Effector memory CD8-positive, alpha-beta T cell (primary cell): ENCODE results near the gene ZIK1.

Experiments used
- ATAC-seq: fragments of 150-1000 bp; cut with Tn5 transposase; replicated peaks from 2 replicates; pipeline ENCODE4 v1.10.0; 2021; ENCODE audit warnings: mild to moderate bottlenecking, moderate library complexity
- DNase-seq, 3 experiments: peaks; one replicate each; pipeline ENCODE4 v3.0.0; 2021
- H3K27ac Mint-ChIP-seq, 2 donors: one replicate each; pipeline ENCODE4 v1.8.0; 2022; ENCODE audit warnings: mild to moderate bottlenecking in 2 of 2, mixed read lengths in 2 of 2, moderate library complexity in 2 of 2
- H3K27me3 Mint-ChIP-seq, 2 donors: one replicate each; pipeline ENCODE4 v1.8.0; 2022; ENCODE audit warnings: mixed read lengths in 2 of 2
- H3K36me3 Mint-ChIP-seq: one replicate; pipeline ENCODE4 v1.8.0; 2022; ENCODE audit warnings: mild to moderate bottlenecking, moderate library complexity, mixed read lengths; ENCODE audit not compliant: insufficient read depth
- H3K4me1 Mint-ChIP-seq, 2 donors: one replicate each; pipeline ENCODE4 v1.8.0; 2022; ENCODE audit warnings: low read depth in 2 of 2, mixed read lengths in 2 of 2
- H3K4me3 Mint-ChIP-seq, 2 donors: one replicate each; pipeline ENCODE4 v1.8.0; 2022; ENCODE audit warnings: mild to moderate bottlenecking in 2 of 2, mixed read lengths in 2 of 2, moderate library complexity in 2 of 2
- H3K9me3 Mint-ChIP-seq, 2 donors: one replicate each; pipeline ENCODE4 v1.8.0; 2022; ENCODE audit warnings: mixed read lengths in 2 of 2
- total RNA-seq, 9 experiments: gene quantifications; one replicate each; lab custom pipeline; 2026; lab: John Stamatoyannopoulos, UW

ZIK1 gene
- 7.4 to 21.9 (median 9.2) reads per million in 9 experiments for total RNA-seq

DNA sequence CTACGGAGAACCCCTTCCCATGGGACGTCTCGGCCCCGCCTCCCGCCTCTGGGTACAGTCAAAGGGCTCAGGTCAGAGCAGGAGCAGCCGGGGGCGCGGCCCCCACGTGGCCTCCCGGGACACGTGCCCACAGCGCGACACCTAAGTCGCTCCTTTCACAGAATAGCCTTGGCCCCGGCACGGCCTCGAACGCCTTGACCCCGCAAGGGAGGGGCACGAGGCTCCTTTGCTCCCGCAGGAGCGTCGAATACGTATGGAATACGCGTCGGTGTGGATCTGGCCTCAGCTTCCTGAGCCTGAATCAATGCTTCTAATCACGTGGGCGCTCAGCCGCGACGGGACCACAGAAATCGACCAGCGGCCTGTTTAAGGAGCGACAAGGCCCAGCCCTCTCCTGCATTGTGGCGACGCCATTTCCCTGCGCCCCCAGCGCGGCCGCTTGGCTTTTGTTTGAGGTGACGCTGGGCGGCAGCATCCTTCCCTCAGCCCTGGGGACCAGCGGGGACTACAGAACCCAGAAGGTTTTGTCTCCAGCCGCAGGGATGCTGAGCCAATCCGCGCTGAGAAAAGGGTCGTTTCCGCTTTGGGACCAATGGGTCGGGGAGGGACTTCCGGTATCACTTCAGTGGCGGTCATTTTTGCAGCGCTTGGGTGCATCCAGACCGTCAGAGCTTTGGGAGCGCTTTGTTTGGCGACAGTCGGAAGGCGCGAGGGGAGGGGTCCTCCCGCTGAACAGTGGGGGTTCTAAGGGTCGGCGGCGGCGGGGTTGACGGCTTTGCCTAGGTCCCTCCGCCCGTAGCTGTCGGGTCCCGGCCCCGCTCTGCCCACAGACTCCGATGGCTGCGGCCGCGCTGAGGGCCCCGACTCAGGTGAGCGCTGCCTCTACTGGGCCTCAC is at the start of gene ZIK1:
TSS of gene ZIK1 (plus strand) at position 625 of the 896 bp plus-strand sequence. CDS start at position 837, 212 bp downstream.
- Mint-ChIP-seq H3K9me3 (peaks cover 12 to 38% of the 10 kb centered on the region in 2 donors), H3K4me3 (peak within 1 kb of the TSS; percentile 90 to 92), H3K27me3 (no peaks in the 10 kb centered on the region), H3K36me3 (peaks cover 14% of the 10 kb centered on the region), H3K27ac (peak within 1 kb of the TSS; percentile 76 to 79), H3K4me1 (peaks cover 10 to 11% of the 10 kb centered on the region in 2 donors)
- DNase-seq (peak; percentile 67 to 74 (median 70)), ATAC-seq (peak; percentile 88)

DNA sequence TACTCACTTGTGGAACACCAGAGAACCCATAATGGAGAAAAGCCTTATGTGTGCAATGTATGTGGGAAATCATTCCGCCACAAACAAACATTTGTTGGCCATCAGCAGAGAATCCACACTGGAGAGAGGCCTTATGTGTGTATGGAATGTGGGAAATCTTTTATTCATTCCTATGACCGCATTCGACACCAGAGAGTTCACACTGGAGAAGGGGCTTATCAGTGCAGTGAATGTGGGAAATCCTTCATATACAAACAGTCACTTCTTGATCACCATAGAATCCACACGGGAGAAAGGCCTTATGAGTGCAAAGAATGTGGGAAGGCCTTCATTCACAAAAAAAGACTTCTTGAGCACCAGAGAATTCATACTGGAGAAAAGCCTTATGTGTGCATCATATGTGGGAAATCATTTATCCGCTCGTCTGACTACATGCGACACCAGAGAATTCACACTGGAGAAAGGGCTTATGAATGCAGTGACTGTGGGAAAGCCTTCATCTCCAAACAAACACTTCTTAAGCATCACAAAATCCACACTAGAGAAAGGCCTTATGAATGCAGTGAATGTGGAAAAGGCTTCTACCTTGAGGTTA is 45.9 kb upstream of the ZIK1 start:
- Mint-ChIP-seq H3K4me1 (peaks cover 2 to 10% of the 10 kb centered on the region in 2 donors), H3K9me3 (peaks cover 13 to 36% of the 10 kb centered on the region in 2 donors), H3K27ac (no peak overlapping the region)

GRCh38 chr19:57546513-57546912 is 37.4 kb upstream of the ZIK1 start:
- Mint-ChIP-seq H3K27me3 (no peaks in the 10 kb centered on the region), H3K4me3 (no peak overlapping the region), H3K36me3 (peaks cover 36% of the 10 kb centered on the region), H3K9me3 (peaks cover 19 to 39% of the 10 kb centered on the region in 2 donors), H3K27ac (no peak overlapping the region), H3K4me1 (no peaks in the 10 kb centered on the region)
- DNase-seq (no peak), ATAC-seq (no peak)

More for the DNA sequence above, 45.9 kb upstream of the ZIK1 start:
- DNase-seq (no peak), ATAC-seq (no peak)
- H3K36me3 Mint-ChIP-seq, result peaks cover 20% of the 10 kb centered on the region
- H3K27me3 Mint-ChIP-seq, result no peaks in the 10 kb centered on the region
- no peak overlapping the region for H3K4me3 Mint-ChIP-seq

DNA sequence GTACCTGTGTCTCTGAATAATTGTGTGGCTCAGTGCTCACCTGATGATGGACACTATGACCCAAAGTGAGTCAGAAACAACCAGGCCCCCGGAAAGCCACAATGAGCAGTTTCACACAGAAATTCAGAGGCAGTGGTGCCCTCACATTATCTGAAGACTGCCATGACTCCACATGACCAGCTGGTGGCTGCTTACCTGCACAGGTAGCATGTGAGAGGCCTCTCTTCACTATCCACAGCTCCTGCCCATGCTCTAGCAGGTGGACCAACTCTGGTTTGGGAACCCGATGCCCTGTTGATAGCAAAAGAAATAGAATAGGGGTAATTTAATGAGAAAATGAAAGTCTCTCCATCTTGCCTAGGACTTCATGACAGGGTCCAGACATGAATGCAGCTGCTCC is 31.5 kb upstream of the ZIK1 start:
- Mint-ChIP-seq H3K27me3 (no peaks in the 10 kb centered on the region), H3K4me1 (peaks cover 2 to 7% of the 10 kb centered on the region in 2 donors), H3K27ac (no peak overlapping the region), H3K9me3 (peaks cover 21 to 28% of the 10 kb centered on the region in 2 donors), H3K4me3 (no peak overlapping the region), H3K36me3 (peaks cover 62% of the 10 kb centered on the region)
- no peak for DNase-seq
- no peak for ATAC-seq

GRCh38 chr19:57557659-57558058 is 26.3 kb upstream of the ZIK1 start:
- H3K27ac Mint-ChIP-seq, result peak overlapping the region in 1 of 2 donors; percentile 46
- no peaks in the 10 kb centered on the region for H3K27me3 Mint-ChIP-seq
- peaks cover 27% of the 10 kb centered on the region for H3K36me3 Mint-ChIP-seq
- no peak for DNase-seq
- H3K4me1 Mint-ChIP-seq, result peaks cover 26 to 36% of the 10 kb centered on the region in 2 donors
- no peak for ATAC-seq
- H3K4me3 Mint-ChIP-seq, result peak overlapping the region; percentile 88 to 93
- H3K9me3 Mint-ChIP-seq, result peaks cover 7 to 11% of the 10 kb centered on the region in 2 donors

DNA sequence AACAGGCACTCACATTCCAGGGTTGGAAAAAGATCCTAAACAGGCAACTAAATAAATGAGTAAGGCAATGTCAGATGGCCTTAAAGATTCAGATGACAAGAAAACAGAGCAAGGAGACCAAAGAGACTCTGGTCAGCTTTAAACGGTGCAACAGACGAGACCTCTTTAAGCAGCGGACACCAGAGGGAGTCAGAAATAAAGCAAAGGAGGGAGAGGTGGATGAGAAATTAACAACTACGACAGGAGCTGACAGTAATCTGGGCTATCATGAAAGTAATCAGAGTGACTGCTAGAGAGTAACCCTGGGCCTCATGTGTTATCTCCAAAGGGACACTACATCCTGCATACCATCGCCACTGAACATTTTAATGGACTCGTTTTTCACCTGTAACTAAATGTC is 25.4 kb upstream of the ZIK1 start:
- Mint-ChIP-seq H3K27ac (peak overlapping the region; percentile 67 to 96), H3K4me1 (peaks cover 26 to 36% of the 10 kb centered on the region in 2 donors), H3K36me3 (peaks cover 25% of the 10 kb centered on the region), H3K4me3 (peak overlapping the region; percentile 88 to 93), H3K9me3 (peaks cover 8 to 16% of the 10 kb centered on the region in 2 donors), H3K27me3 (no peaks in the 10 kb centered on the region)
- no peak for DNase-seq
- ATAC-seq, result no peak

DNA sequence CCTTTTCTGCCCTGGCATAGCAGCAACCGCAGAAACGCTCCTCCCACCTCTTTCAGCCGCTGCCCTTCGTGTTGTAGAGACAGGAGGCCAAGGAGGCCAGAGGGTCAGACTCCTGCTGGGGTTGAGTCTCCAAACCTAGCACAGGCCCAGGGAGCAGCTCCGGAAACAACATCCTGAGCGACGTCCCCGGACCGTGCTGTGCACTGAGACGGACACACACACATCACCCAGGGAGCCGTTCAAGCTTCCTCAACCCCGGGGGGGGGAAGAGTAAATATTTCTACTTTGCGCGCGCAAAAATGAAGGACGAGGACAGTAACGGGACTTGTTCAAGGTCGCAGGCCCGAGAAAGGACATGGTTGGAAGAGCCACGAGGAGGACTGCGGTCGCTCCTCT is 24.9 kb upstream of the ZIK1 start:
- H3K27me3 Mint-ChIP-seq, result no peaks in the 10 kb centered on the region
- ATAC-seq (peak; percentile 9), DNase-seq (no peak)
- H3K4me1 Mint-ChIP-seq, result peaks cover 26 to 36% of the 10 kb centered on the region in 2 donors
- peaks cover 10 to 19% of the 10 kb centered on the region in 2 donors for H3K9me3 Mint-ChIP-seq
- peak overlapping the region; percentile 88 to 93 for H3K4me3 Mint-ChIP-seq
- peaks cover 21% of the 10 kb centered on the region for H3K36me3 Mint-ChIP-seq
- H3K27ac Mint-ChIP-seq, result peak overlapping the region; percentile 67 to 96

- Mint-ChIP-seq H3K27ac (peak within 1 kb of the TSS; percentile 67 to 96), H3K4me3 (peak within 1 kb of the TSS; percentile 88 to 93), H3K36me3 (peaks cover 16% of the 10 kb centered on the region), H3K4me1 (peaks cover 26 to 36% of the 10 kb centered on the region in 2 donors), H3K9me3 (peaks cover 10 to 19% of the 10 kb centered on the region in 2 donors), H3K27me3 (no peaks in the 10 kb centered on the region)
- DNase-seq (peak; percentile 78 to 79 (median 78)), ATAC-seq (peak; percentile 99)
These were observed 24.4 kb upstream of the ZIK1 start, which contains the start of gene ZNF550 for GRCh38 chr19:57559404-57560025. Gene ZNF550, minus strand, starts transcription at chr19:57559863. Its CDS starts 181 bp downstream, at chr19:57559682.

DNA sequence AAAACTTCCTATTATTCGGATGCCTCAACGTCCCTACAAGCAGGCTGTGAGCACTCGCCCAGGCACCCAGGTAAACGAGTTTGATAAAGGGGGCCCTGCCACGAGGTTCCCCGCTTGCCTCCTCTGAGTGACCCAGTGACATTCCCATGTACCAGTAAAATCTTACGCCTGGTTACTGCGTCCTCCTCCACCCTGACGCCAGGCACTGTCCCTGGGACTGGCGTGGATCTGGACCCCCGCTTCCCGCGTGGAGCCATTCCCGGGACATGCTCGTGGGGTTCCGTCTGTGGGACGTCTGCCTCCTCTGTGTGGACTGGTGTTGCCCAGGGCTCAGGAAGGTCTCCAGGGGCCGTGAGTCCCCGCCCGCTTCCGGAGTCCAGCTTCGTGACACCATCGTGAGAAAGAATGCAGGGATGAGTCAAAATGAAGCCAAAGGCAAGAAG is 23.9 kb upstream of the ZIK1 start:
- Mint-ChIP-seq H3K27me3 (no peaks in the 10 kb centered on the region), H3K4me3 (peak overlapping the region; percentile 88 to 93), H3K27ac (peak overlapping the region; percentile 67 to 96), H3K9me3 (peaks cover 7 to 19% of the 10 kb centered on the region in 2 donors), H3K4me1 (peaks cover 26 to 32% of the 10 kb centered on the region in 2 donors), H3K36me3 (peaks cover 11% of the 10 kb centered on the region)
- DNase-seq, result no peak
- ATAC-seq, result no peak

DNA sequence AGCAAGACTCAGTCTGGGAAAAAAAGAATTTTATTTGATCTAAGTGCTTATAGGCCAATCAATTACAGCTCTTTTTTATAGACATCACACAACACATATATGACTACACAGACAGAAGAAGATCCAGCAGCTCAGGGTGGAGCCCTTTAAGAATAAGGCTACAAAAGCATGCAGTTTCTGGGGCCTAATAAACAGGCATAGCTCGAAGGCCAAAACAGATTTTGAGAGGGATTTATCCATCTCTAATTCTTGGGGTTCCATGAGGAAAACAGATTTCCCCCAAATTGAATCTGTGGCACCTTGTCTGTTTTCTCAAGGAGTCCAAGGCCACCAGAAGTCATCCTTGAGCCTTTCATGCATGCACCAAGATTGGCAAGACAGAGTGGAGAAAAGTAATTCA is 20.4 kb upstream of the ZIK1 start:
- H3K36me3 Mint-ChIP-seq, result no peaks in the 10 kb centered on the region
- ATAC-seq, result no peak
- peaks cover 13 to 18% of the 10 kb centered on the region in 2 donors for H3K4me1 Mint-ChIP-seq
- DNase-seq, result no peak
- H3K27me3 Mint-ChIP-seq, result no peaks in the 10 kb centered on the region
- H3K9me3 Mint-ChIP-seq, result peaks cover 14 to 16% of the 10 kb centered on the region in 2 donors
- H3K27ac Mint-ChIP-seq, result no peak overlapping the region
- H3K4me3 Mint-ChIP-seq, result no peak overlapping the region

DNA sequence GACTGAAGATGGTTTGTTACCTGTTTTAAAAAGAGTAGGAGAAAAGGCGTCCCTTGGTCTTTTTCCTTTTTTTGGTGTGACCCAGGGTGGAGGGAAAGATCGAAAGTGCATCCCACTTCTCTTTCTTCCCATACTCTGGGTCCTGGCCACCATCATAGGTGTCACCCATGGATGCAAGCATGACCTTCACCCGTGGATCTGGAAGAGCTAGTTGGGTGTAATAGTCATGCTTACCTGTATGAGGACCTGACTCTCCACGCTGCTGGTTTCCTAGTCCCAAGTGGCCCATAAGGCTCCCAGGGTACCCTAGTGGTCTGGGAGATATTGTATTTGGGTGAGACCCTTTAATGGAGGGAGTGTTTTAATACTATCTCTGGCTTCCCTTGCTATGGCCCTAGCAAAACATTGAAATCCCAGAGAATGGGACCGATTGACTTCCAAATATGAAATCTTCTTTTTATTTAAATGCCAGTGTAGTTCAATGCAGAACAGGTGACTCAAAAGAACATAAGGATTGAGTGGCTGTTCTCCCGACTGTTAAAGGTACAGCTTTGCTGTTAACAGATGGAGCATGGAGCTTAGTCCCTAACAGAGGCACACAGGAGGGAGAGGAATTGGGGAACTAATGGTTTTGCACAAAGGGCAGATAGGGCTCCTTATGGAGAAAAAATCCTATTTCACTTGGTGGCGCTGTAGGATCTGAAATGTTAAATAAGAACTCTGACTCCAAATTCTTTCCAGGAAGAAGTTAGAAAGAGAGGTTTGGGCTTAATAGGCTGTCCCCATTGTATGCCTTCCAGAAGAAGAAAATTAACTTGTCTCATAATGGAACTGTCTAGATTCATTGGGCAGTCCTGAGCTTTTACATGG is 17.3 kb upstream of the ZIK1 start:
- Mint-ChIP-seq H3K27ac (no peak overlapping the region), H3K27me3 (no peaks in the 10 kb centered on the region), H3K4me3 (no peak overlapping the region), H3K36me3 (no peaks in the 10 kb centered on the region), H3K4me1 (no peaks in the 10 kb centered on the region), H3K9me3 (peaks cover 16 to 19% of the 10 kb centered on the region in 2 donors)
- no peak for ATAC-seq
- no peak for DNase-seq

- no peaks in the 10 kb centered on the region for H3K4me1 Mint-ChIP-seq
- peaks cover 22% of the 10 kb centered on the region for H3K36me3 Mint-ChIP-seq
These were observed 13.2 kb upstream of the ZIK1 start for GRCh38 chr19:57570707-57571106.

More at GRCh38 chr19:57570707-57571106, 13.2 kb upstream of the ZIK1 start:
- peaks cover 13 to 24% of the 10 kb centered on the region in 2 donors for H3K9me3 Mint-ChIP-seq
- DNase-seq, result no peak
- no peak overlapping the region for H3K27ac Mint-ChIP-seq
- ATAC-seq, result no peak
- no peaks in the 10 kb centered on the region for H3K27me3 Mint-ChIP-seq
- H3K4me3 Mint-ChIP-seq, result no peak overlapping the region
